HepG2 (cell line): ENCODE data around the gene HDAC5. TPM values are rescaled to one million over a fixed set of nuclear protein-coding genes. Genes with fewer than 3 reads are reported as not detected.
A peak's percentile ranks its signal among the peaks of the same experiment; 100 is the strongest.

Experiments used
- ATF4 ChIP-seq, 2 experiments: fragments of 450-650 bp in 1 of 2; sonication (generic) in 1 of 2; formaldehyde crosslinking; IDR thresholded peaks; 2 replicates each; pipeline versions ENCODE4 v1.5.0 to v1.8.0; 2020 to 2022; ENCODE audit warnings: mild to moderate bottlenecking in 1 of 2, missing genetic modification reagents in 1 of 2
- CEBPB ChIP-seq: IDR thresholded peaks from 2 replicates; pipeline ENCODE4 v1.6.1; 2011; ENCODE audit warnings: low read depth, low read length, improper control_type of control experiment, borderline replicate concordance
- GMEB1 ChIP-seq: sonication (generic); formaldehyde crosslinking; IDR thresholded peaks from 2 replicates; pipeline ENCODE4 v1.5.1; 2020; ENCODE audit warnings: missing genetic modification reagents, mild to moderate bottlenecking, borderline replicate concordance
- HIC2 ChIP-seq: sonication (generic); formaldehyde crosslinking; IDR thresholded peaks from 2 replicates; pipeline ENCODE4 v1.9.0; 2022; ENCODE audit warnings: low read depth, missing genetic modification reagents
- HMGA1 ChIP-seq: sonication (generic); formaldehyde crosslinking; conservative IDR thresholded peaks from 2 replicates; pipeline ENCODE4 v1.4.0; 2020; ENCODE audit warnings: missing genetic modification reagents
- IRX3 ChIP-seq: sonication (generic); formaldehyde crosslinking; IDR thresholded peaks from 2 replicates; pipeline ENCODE4 v1.8.1; 2023; ENCODE audit warnings: mild to moderate bottlenecking, low read depth, missing genetic modification reagents, borderline replicate concordance
- MYPOP ChIP-seq: sonication (generic); formaldehyde crosslinking; IDR thresholded peaks from 2 replicates; pipeline ENCODE4 v1.8.1; 2023; ENCODE audit warnings: mild to moderate bottlenecking, moderate library complexity, missing genetic modification reagents
- NR1H2 ChIP-seq: sonication (generic); formaldehyde crosslinking; IDR thresholded peaks from 2 replicates; pipeline ENCODE4 v1.8.1; 2022; ENCODE audit warnings: low read depth, missing genetic modification reagents, borderline replicate concordance
- POGZ ChIP-seq: sonication (generic); formaldehyde crosslinking; IDR thresholded peaks from 2 replicates; pipeline ENCODE4 v1.4.0; 2020; ENCODE audit warnings: mild to moderate bottlenecking, missing genetic modification reagents
- ZBTB10 ChIP-seq: sonication (generic); formaldehyde crosslinking; IDR thresholded peaks from 2 replicates; pipeline ENCODE4 v1.4.0; 2020; ENCODE audit warnings: missing genetic modification reagents, borderline replicate concordance
- ZKSCAN5 ChIP-seq: sonication (generic); formaldehyde crosslinking; IDR thresholded peaks from 2 replicates; pipeline ENCODE4 v1.5.1; 2020; ENCODE audit warnings: mild to moderate bottlenecking, missing genetic modification reagents
- ZNF275 ChIP-seq: sonication (generic); formaldehyde crosslinking; IDR thresholded peaks from 2 replicates; pipeline ENCODE4 v1.8.0; 2022; ENCODE audit warnings: missing genetic modification reagents, mild to moderate bottlenecking, inconsistent platforms, borderline replicate concordance
- ZNF331 ChIP-seq: sonication (generic); formaldehyde crosslinking; IDR thresholded peaks from 2 replicates; pipeline ENCODE4 v1.4.0; 2020; ENCODE audit warnings: missing genetic modification reagents
- ZNF605 ChIP-seq: sonication (generic); formaldehyde crosslinking; IDR thresholded peaks from 2 replicates; pipeline ENCODE4 v1.8.0; 2022; ENCODE audit warnings: mild to moderate bottlenecking, missing genetic modification reagents
- polyA plus RNA-seq, 8 experiments: library from polyadenylated mRNA; depleted of rRNA in 3 of 8; stranded (reverse) in 7 of 8; unstranded in 1 of 8; fragments of >200 nt; fragmentation: Illumina TruSeq in 4 of 8; extraction: Trizol in 4 of 8; gene quantifications; 2 replicates each; pipeline versions ENCODE4 v1.2.1 to v1.2.3, GENCODE V29; 2011 to 2016; ENCODE audit warnings: low read depth in 4 of 8, missing spikeins in 1 of 8, mixed read lengths in 1 of 8; ENCODE audit not compliant: insufficient read depth in 1 of 8
- total RNA-seq, 5 experiments: library from RNA; depleted of rRNA; stranded (reverse); fragments of >200 nt; fragmentation: Illumina TruSeq; extraction: Trizol; gene quantifications; 2 replicates each; pipeline ENCODE4 v1.2.3, GENCODE V29; 2016; ENCODE audit warnings: low read depth in 1 of 5

Gene HDAC5
- total and polyA plus RNA-seq, 2 of the 13 experiments (the other 11 are each of a cell fraction or from before 2014, with no cell fraction given): 46.4 to 85.4 TPM

- TF ChIP-seq HIC2 (CRISPR knock-in tag): no peak; the same call in 1 of the 2 replicates
- TF ChIP-seq GMEB1 (CRISPR knock-in tag): no peak
- TF ChIP-seq HMGA1 (CRISPR knock-in tag): no peak
- TF ChIP-seq ZNF275 (CRISPR knock-in tag): no peak
- 0 out of 2 replicates have a peak, but pooled peaks have one; percentile 22 for TF ChIP-seq ZKSCAN5
- no peak for TF ChIP-seq ZNF331 (CRISPR knock-in tag)
- no peak for TF ChIP-seq CEBPB
- TF ChIP-seq NR1H2 (CRISPR knock-in tag): no peak
- no peak for TF ChIP-seq ZBTB10
- TF ChIP-seq ZNF605: peak; percentile 44; the same call in 1 of the 2 replicates
- no peak for TF ChIP-seq MYPOP (CRISPR knock-in tag)
- TF ChIP-seq POGZ: no peak
- TF ChIP-seq ATF4 (CRISPR knock-in tag; IDR thresholded peaks at IDR 0.05): no peak
- TF ChIP-seq IRX3: no peak
These were observed 47.2 kb upstream of the HDAC5 start, which contains the start of gene ASB16 (continued) for GRCh38 chr17:44170499-44171201.
